GM19025 (cell line): ENCODE results near the gene FANCG.

ENCODE experiments used
- ATAC-seq: cut with Tn5 transposase; IDR thresholded peaks from one replicate; pipeline ENCODE4 v1.9.1; 2021; ENCODE audit warnings: mild to moderate bottlenecking, low read depth, moderate library complexity; ENCODE audit not compliant: unreplicated experiment

The FANCG gene

GRCh38 chr9:35027860-35028259, 51.9 kb downstream of the FANCG start:
- no peak for ATAC-seq

DNA sequence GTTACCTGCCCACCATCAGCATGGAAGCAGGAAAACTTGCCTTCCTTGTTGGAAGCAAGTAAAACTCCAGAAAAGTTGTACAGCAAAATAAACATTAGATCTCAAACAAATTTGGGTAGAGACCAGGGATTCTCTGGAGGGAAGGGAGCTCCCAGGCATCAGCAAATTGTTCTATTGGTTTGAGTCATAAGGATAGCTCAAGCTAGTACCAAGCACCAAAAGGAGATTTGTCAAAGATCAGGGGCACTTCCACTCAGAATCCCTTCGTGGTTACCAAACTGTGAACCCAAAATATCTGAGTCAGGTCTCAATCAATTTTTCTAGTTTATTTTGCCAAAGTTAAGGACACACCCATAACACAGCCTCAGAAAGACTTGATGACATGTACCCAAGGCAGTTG, 52.4 kb downstream of the FANCG start:
- ATAC-seq: no peak

DNA sequence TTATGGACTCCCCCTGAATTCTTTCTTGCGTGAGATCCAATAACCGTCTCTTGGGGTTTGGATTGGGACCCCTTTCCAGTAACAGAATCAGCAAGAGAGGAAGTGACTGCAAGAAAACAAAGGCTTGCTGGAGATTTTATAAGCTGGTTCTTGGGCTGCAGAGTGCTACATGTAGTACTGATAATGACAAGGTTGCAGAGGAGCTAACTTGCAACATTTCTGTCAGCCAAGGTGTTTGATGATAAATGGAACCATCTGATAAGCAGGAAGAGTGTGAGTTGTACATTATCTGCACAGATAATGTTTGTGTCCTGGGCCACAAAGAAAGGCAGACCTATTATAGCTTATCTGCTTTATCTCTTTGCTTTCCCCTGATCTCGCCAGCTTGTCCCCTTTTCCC, 53.1 kb downstream of the FANCG start:
- ATAC-seq: no peak
